Right cardiac atrium (tissue), 5 donors: ENCODE data around the gene QARS1. TPM values are rescaled to one million over a fixed set of nuclear protein-coding genes. Genes with fewer than 3 reads are reported as not detected.

Experiments used
- ATAC-seq, 2 donors: fragments of 200-7000 bp; cut with Tn5 transposase; one replicate each; pipeline versions ENCODE4 v1.8.0 to v1.9.1; 2020; ENCODE audit warnings: moderate library complexity in 2 of 2, mild to moderate bottlenecking in 1 of 2
- DNase-seq, 3 donors: peaks; one replicate each; pipeline ENCODE4 v3.0.0-alpha.2; 2020
- H3K27ac ChIP-seq: one replicate; pipeline ENCODE4 v1.5.1; 2013; ENCODE audit warnings: mild to moderate bottlenecking, low read length, control low read depth, moderate library complexity
- H3K27me3 ChIP-seq: one replicate; pipeline ENCODE4 v1.6.1; 2013; ENCODE audit not compliant: control insufficient read depth, insufficient read depth
- H3K4me1 ChIP-seq: one replicate; pipeline ENCODE4 v1.6.1; 2013; ENCODE audit warnings: low read length; ENCODE audit not compliant: control insufficient read depth, insufficient read depth
- H3K4me3 ChIP-seq: one replicate; pipeline ENCODE4 v1.5.1; 2013; ENCODE audit warnings: low read length, control low read depth
- H3K9me3 ChIP-seq: one replicate; pipeline ENCODE4 v1.6.1; 2013; ENCODE audit warnings: low read length; ENCODE audit not compliant: control insufficient read depth
- WGBS: extraction: QIAGEN DNeasy Blood & Tissue Kit; methylation state at CpG from one replicate; pipeline ENCODE4 v1.1.7; 2013; 5-methylcytosine and 5-hydroxymethylcytosine counted together
- intact Hi-C, 4 donors: fragments of 100-400 bp; cut with DNase I; formaldehyde crosslinking; loops; one replicate each; pipeline versions ENCODE4 v1.11.0 to v1.14.0; 2022 to 2023
- polyA plus RNA-seq: library from polyadenylated mRNA; stranded (reverse); fragments of 200-250 nt; gene quantifications from one replicate; pipeline ENCODE4 v1.2.3, GENCODE V29; 2013
- total RNA-seq, 4 donors: library from RNA; stranded (reverse); fragmentation: NEBNext Ultra II Directional; extraction: Animal tissue kit (Norgen Biotek cat#: 25700); gene quantifications; one replicate each; pipeline ENCODE4 v1.2.1, GENCODE V29; 2021
- donor health status: healthy with polysubstance abuse.
- donor health status: DM: no; HTN: yes; CAD: no.
- donor health status: DM: no; HTN: no; CAD: no.
- donor health status: DM: no; HTN: yes; CAD: no; lungs with severe emphysema.
- donor health status: DM: yes; HTN: yes; CAD: no.

Gene QARS1
- total and polyA plus RNA-seq, 5 donors = 132 to 188 (median 157) TPM

GRCh38 chr3:49093853-49094767 is 10.4 kb downstream of the QARS1 start, which contains the start of gene QRICH1:
Gene QRICH1 (minus strand): TSS chr3:49094071. CDS start chr3:49077017, 17,054 bp downstream.
- Histone ChIP-seq H3K4me3 (peak within 1 kb of the TSS; percentile 84), H3K4me1 (peaks cover 2% of the 10 kb centered on the region), H3K27ac (peak within 1 kb of the TSS; percentile 91), H3K27me3 (no peaks in the 10 kb centered on the region), H3K9me3 (no peaks in the 10 kb centered on the region)
- under 1% methylated on average over 65 of the region's 65 CpGs for WGBS
- ATAC-seq = peak; percentile 94 to 96
- DNase-seq = peak; percentile 97 to 99 (median 99)
- intact Hi-C loops = loop anchor here in 1 of 4 donors (2.0 kb wide), 1 partner anchor 39 kb away; the partner anchor contains the start of gene LAMB2

GRCh38 chr3:49092938-49093852 is 11.4 kb downstream of the QARS1 start:
- Histone ChIP-seq H3K27ac (peak overlapping the region; percentile 91), H3K4me3 (peak overlapping the region; percentile 84), H3K9me3 (no peaks in the 10 kb centered on the region), H3K4me1 (peaks cover 2% of the 10 kb centered on the region), H3K27me3 (no peaks in the 10 kb centered on the region)
- under 1% methylated on average over 86 of the region's 86 CpGs for whole genome bisulfite sequencing
- DNase-seq (peak; percentile 84 to 94 (median 92)), ATAC-seq (peak; percentile 60 to 68)
- intact Hi-C loops = no loop called here

GRCh38 chr3:49081429-49081828 is 23.1 kb downstream of the QARS1 start:
- DNase-seq = no peak
- H3K27ac ChIP-seq = no peak overlapping the region
- intact Hi-C loops = no loop called here
- H3K4me3 ChIP-seq = no peak overlapping the region
- peaks cover 3% of the 10 kb centered on the region for H3K4me1 ChIP-seq
- ATAC-seq = no peak
- WGBS = 95% methylated on average over 8 of the region's 8 CpGs
- H3K27me3 ChIP-seq = no peaks in the 10 kb centered on the region
- no peaks in the 10 kb centered on the region for H3K9me3 ChIP-seq

- no peak for ATAC-seq
- 95% methylated on average over 2 of the region's 2 CpGs for WGBS
These were observed 25.3 kb downstream of the QARS1 start for GRCh38 chr3:49079270-49079669.

GRCh38 chr3:49076646-49077045 is 27.9 kb downstream of the QARS1 start:
- 85% methylated on average over 4 of the region's 4 CpGs for WGBS
- intact Hi-C loops = no loop called here
- no peak overlapping the region for H3K27ac ChIP-seq
- DNase-seq (no peak), ATAC-seq (no peak)
- no peaks in the 10 kb centered on the region for H3K9me3 ChIP-seq
- peaks cover 3% of the 10 kb centered on the region for H3K4me1 ChIP-seq
- H3K4me3 ChIP-seq = no peak overlapping the region
- H3K27me3 ChIP-seq = no peaks in the 10 kb centered on the region

More at GRCh38 chr3:49079270-49079669, 25.3 kb downstream of the QARS1 start:
- DNase-seq = no peak
- H3K9me3 ChIP-seq = no peaks in the 10 kb centered on the region
- no peaks in the 10 kb centered on the region for H3K27me3 ChIP-seq
- H3K27ac ChIP-seq = no peak overlapping the region
- no peak overlapping the region for H3K4me3 ChIP-seq
- intact Hi-C loops = no loop called here
- H3K4me1 ChIP-seq = peaks cover 3% of the 10 kb centered on the region

- WGBS = 95% methylated on average over 13 of the region's 13 CpGs
- no peak for ATAC-seq
- intact Hi-C loops = no loop called here
These were observed 28.4 kb downstream of the QARS1 start for GRCh38 chr3:49076116-49076515.

GRCh38 chr3:49058011-49058410 is 46.5 kb downstream of the QARS1 start:
- Histone ChIP-seq H3K27ac (no peak overlapping the region), H3K4me1 (no peaks in the 10 kb centered on the region), H3K9me3 (no peaks in the 10 kb centered on the region), H3K4me3 (no peak overlapping the region), H3K27me3 (no peaks in the 10 kb centered on the region)
- ATAC-seq (no peak), DNase-seq (no peak)
- intact Hi-C loops = no loop called here
- 81% methylated on average over 7 of the region's 7 CpGs for whole genome bisulfite sequencing

More at GRCh38 chr3:49076116-49076515, 28.4 kb downstream of the QARS1 start:
- H3K9me3 ChIP-seq = no peaks in the 10 kb centered on the region
- no peak for DNase-seq
- H3K4me1 ChIP-seq = peaks cover 3% of the 10 kb centered on the region
- H3K27ac ChIP-seq = no peak overlapping the region
- H3K4me3 ChIP-seq = no peak overlapping the region
- H3K27me3 ChIP-seq = no peaks in the 10 kb centered on the region

- WGBS = 96% methylated on average over 10 of the region's 10 CpGs
- intact Hi-C loops = no loop called here
- ATAC-seq (peak in 1 of 2 donors; percentile 35), DNase-seq (no peak)
- Histone ChIP-seq H3K4me3 (no peak overlapping the region), H3K27me3 (no peaks in the 10 kb centered on the region), H3K9me3 (no peaks in the 10 kb centered on the region), H3K27ac (no peak overlapping the region), H3K4me1 (no peaks in the 10 kb centered on the region)
These were observed 47.3 kb downstream of the QARS1 start for GRCh38 chr3:49057268-49057667.

- Histone ChIP-seq H3K4me1 (no peaks in the 10 kb centered on the region), H3K27ac (no peak overlapping the region), H3K27me3 (no peaks in the 10 kb centered on the region), H3K9me3 (no peaks in the 10 kb centered on the region), H3K4me3 (no peak overlapping the region)
- intact Hi-C loops = no loop called here
- ATAC-seq = no peak
- WGBS = 96% methylated on average over 2 of the region's 2 CpGs
- DNase-seq = no peak
These were observed 50.2 kb downstream of the QARS1 start for GRCh38 chr3:49054344-49054862.

- no peak for DNase-seq
- intact Hi-C loops = no loop called here
- Histone ChIP-seq H3K4me1 (no peaks in the 10 kb centered on the region), H3K27ac (no peak overlapping the region), H3K4me3 (no peak overlapping the region), H3K9me3 (no peaks in the 10 kb centered on the region), H3K27me3 (no peaks in the 10 kb centered on the region)
- 95% methylated on average over 1 of the region's 1 CpG for WGBS
- ATAC-seq = no peak
These were observed 51.0 kb downstream of the QARS1 start for GRCh38 chr3:49053543-49053942.
